ENCODE data around the gene IDE. TPM values are rescaled to one million over a fixed set of nuclear protein-coding genes. Genes with fewer than 3 reads are reported as not detected.

Gene IDE
- total RNA-seq, 1 donor from 2014 or later, result 26.3 TPM

DNA sequence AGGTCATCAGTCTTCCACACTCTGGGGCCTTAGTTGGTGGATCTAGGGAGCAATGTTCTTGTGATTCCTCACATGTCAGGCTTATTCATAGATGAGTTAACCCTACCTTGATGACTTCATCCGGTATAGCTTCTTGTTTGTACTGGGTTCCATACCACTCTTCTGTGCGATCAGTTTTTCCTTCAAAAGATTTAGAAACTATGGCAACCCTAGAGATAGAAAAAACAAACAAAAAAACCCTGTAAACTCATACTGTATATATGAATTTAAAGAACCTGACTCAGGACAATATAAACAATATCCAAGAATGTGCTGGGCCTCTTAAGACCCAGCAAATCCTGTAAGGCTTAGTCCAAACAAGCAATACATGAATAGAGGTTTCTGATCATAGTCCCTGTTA is 83.5 kb downstream of the IDE start:
- TF ChIP-seq, protein P1, sequence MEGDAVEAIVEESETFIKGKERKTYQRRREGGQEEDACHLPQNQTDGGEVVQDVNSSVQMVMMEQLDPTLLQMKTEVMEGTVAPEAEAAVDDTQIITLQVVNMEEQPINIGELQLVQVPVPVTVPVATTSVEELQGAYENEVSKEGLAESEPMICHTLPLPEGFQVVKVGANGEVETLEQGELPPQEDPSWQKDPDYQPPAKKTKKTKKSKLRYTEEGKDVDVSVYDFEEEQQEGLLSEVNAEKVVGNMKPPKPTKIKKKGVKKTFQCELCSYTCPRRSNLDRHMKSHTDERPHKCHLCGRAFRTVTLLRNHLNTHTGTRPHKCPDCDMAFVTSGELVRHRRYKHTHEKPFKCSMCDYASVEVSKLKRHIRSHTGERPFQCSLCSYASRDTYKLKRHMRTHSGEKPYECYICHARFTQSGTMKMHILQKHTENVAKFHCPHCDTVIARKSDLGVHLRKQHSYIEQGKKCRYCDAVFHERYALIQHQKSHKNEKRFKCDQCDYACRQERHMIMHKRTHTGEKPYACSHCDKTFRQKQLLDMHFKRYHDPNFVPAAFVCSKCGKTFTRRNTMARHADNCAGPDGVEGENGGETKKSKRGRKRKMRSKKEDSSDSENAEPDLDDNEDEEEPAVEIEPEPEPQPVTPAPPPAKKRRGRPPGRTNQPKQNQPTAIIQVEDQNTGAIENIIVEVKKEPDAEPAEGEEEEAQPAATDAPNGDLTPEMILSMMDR (IDR thresholded peaks at IDR 0.05), result no peak
- peaks cover 85% of the 10 kb centered on the region for H3K36me3 ChIP-seq
- no peak for ATAC-seq

DNA sequence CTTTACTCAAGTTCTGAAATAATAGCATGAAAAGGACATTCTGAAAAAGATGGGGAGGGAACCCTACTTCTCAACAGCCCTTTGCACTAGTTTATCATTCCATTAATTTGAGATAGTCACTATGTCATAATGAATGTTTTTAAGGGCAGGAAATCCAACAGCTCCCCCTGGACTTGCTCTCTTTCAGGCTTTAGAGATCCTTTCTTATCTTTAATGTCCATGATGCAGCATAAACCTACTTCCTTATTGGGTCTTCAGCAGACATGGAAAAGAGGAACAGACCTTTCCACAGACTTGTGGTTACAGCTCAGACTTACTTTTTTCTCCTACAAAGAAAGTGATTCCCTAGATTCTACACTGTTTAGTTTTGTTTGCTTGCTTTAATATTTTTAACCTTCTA is 87.3 kb downstream of the IDE start:
- no peak overlapping the region for H3K4me3 ChIP-seq
- DNase-seq (no peak), ATAC-seq (peak; percentile 54 to 66)
- H3K4me1 ChIP-seq, result no peaks in the 10 kb centered on the region
- TF ChIP-seq, protein P1 (IDR thresholded peaks at IDR 0.05), result no peak
- no peaks in the 10 kb centered on the region for H3K9me3 ChIP-seq
- intact Hi-C loops (cut with DNase I), result no loop called here
- H3K36me3 ChIP-seq, result peaks cover 92% of the 10 kb centered on the region
- H3K27ac ChIP-seq, result no peak overlapping the region
- H3K27me3 ChIP-seq (ENCODE audit: low read depth), result no peaks in the 10 kb centered on the region

More for the DNA sequence above, 83.5 kb downstream of the IDE start:
- Histone ChIP-seq H3K27me3 (ENCODE audit: low read depth) (no peaks in the 10 kb centered on the region), H3K4me1 (no peaks in the 10 kb centered on the region), H3K4me3 (no peak overlapping the region), H3K9me3 (no peaks in the 10 kb centered on the region), H3K27ac (no peak overlapping the region)
- intact Hi-C loops (cut with DNase I), result no loop called here
- DNase-seq, result no peak

DNA sequence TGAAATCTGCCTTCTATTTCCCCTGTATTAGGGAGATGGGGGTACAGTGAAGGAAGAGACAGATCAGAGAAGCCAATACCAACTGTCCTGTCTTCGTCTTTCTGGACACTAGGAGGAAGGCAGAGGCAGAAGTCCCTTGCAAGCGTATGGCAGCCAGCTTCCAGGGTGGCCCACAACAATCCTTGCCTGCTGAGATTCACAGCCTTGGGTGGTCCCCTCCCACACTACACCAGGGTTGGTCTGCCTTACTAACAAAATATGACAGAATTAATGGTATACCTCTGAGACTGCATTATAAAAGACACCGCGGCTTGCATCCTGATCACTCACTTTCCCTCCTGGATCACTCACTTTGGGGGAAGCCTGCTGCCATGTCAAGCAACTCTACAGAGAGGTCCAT is 90.4 kb downstream of the IDE start:
- intact Hi-C loops (cut with DNase I), result no loop called here
- H3K4me3 ChIP-seq, result no peak overlapping the region
- TF ChIP-seq, protein P1 (IDR thresholded peaks at IDR 0.05), result no peak
- H3K36me3 ChIP-seq, result peaks cover 91% of the 10 kb centered on the region
- no peaks in the 10 kb centered on the region for H3K4me1 ChIP-seq
- no peaks in the 10 kb centered on the region for H3K9me3 ChIP-seq
- ATAC-seq, result no peak
- H3K27me3 ChIP-seq (ENCODE audit: low read depth), result no peaks in the 10 kb centered on the region
- no peak for DNase-seq
- no peak overlapping the region for H3K27ac ChIP-seq

DNA sequence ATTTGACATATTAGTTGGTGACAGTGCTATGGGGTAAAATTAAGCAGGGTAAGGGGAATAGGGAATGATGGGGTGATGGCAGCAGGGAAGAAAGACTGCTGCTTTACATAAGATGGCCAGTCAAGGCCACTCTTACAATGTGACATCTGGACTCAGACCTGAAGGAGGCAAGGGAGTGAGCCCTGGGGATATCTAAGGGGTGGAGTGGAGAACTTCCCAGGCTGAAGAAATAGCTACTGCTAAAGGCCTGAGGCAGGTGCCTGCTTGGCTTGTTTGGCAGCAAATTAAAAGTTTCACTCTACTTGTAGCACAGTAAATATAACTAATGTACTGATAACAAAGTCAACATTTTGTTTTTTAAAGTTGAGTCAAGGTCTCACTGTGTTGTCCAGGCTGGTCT is 93.5 kb downstream of the IDE start:
- ATAC-seq (no peak), DNase-seq (no peak)
- Histone ChIP-seq H3K4me3 (no peak overlapping the region), H3K4me1 (no peaks in the 10 kb centered on the region), H3K27ac (no peak overlapping the region), H3K27me3 (ENCODE audit: low read depth) (no peaks in the 10 kb centered on the region), H3K9me3 (no peaks in the 10 kb centered on the region), H3K36me3 (peaks cover 90% of the 10 kb centered on the region)
- intact Hi-C loops (cut with DNase I), result no loop called here
- TF ChIP-seq, protein P1 (IDR thresholded peaks at IDR 0.05), result no peak

DNA sequence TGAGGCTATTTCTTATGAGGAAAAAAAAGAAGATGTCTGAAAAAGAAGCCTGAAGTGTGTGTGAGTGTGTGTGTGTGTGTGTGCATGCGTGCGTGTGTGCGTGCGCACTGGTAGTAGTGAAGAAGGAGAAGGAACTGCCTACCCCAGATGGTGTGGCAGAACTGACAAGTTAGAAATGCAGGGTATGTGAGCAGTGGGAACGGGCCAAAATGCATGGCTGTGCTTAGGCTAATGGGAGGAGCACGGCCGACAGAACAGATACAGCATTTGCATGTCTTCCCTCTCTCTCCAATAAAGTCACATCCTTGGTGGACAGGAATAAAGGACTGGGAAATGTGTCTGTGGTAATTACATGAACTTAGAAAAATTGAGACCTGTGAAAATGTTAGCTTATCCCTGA is 94.3 kb downstream of the IDE start:
- H3K36me3 ChIP-seq, result peaks cover 90% of the 10 kb centered on the region
- no peaks in the 10 kb centered on the region for H3K9me3 ChIP-seq
- no peaks in the 10 kb centered on the region for H3K27me3 ChIP-seq (ENCODE audit: low read depth)
- H3K27ac ChIP-seq, result no peak overlapping the region
- ATAC-seq (no peak), DNase-seq (no peak)
- intact Hi-C loops (cut with DNase I), result no loop called here
- H3K4me3 ChIP-seq, result no peak overlapping the region
- no peaks in the 10 kb centered on the region for H3K4me1 ChIP-seq
- TF ChIP-seq, protein P1 (IDR thresholded peaks at IDR 0.05), result no peak

DNA sequence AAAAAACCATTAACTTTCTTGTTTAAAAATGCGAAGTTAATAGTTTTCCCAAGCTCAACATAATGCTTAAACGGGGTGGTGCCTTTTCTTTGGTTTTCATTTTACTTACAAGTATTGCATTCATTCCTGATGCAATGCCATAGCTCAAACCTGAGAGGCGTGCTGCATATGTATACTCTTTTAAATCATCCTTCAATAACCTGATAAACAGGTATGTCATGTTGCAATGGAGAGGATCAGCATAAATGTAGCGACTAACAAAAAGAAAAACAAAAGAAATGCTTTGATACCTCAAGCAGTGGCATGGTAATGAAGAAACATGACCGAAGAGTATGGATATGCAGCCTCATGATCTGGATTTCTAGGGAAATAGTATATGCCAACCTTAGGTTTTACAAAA is 95.4 kb downstream of the IDE start:
- H3K36me3 ChIP-seq, result peaks cover 90% of the 10 kb centered on the region
- no peaks in the 10 kb centered on the region for H3K4me1 ChIP-seq
- H3K9me3 ChIP-seq, result no peaks in the 10 kb centered on the region
- no peak for ATAC-seq
- H3K27me3 ChIP-seq (ENCODE audit: low read depth), result no peaks in the 10 kb centered on the region
- no peak overlapping the region for H3K27ac ChIP-seq
- TF ChIP-seq, protein P1 (IDR thresholded peaks at IDR 0.05), result no peak
- no peak for DNase-seq
- H3K4me3 ChIP-seq, result no peak overlapping the region
- intact Hi-C loops (cut with DNase I), result no loop called here

Measured in lower lobe of right lung (tissue), 2 donors.